DMS114 treated with DMSO at 0.1 percent for 48 hours (cell line): ENCODE data around the gene KRT222.
A peak's percentile ranks its signal among the peaks of the same experiment; 100 is the strongest.

ENCODE experiments used
- DNase-seq: peaks from one replicate; lab custom pipeline; 2025; ENCODE audit not compliant: unreplicated experiment; lab: John Stamatoyannopoulos, UW

Gene KRT222

GRCh38 chr17:40659911-40660310, 5.1 kb downstream of the KRT222 start:
- DNase-seq, result no peak

DNA sequence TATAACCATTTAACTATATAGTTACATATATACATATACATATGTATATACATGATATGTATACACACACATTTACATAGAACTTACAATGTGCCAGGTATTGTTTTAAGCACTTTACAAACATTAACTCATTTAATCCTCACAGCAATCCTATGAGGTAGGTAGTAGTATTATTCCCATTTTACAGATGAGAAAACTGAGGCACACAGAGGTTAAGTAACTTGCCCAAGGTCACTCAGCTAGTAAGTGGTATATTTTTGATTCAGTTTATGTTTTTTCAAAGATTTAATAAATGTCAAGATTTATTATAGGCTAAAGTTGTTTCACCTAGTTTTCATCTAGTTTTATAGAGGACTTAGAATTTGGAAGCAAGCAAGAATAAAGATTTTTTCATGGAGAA, 6.6 kb downstream of the KRT222 start:
- DNase-seq, result no peak

DNA sequence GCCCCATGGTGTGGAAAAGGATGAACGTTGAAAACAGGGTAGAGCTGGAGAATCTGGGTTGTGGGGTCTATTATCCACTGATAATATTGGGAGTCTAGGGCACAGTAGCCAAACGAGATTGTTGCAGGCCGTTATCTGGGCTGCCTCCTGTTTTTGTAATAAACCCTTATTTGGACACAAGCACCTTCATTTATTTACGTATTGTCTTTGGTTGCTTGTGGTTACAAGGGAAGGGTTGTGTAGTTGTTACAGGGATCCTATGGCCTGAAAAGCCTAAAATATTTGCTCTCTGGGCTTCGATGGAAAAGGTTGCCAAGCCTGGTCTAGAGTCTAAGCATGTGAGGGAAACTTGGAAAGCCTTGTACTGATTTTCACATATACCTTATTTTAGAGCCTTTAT, 13.0 kb downstream of the KRT222 start:
- no peak for DNase-seq

GRCh38 chr17:40648384-40648968, 16.5 kb downstream of the KRT222 start:
- DNase-seq, result peak; percentile 8

- peak; percentile 54 for DNase-seq
Observed at GRCh38 chr17:40647624-40648383, 17.2 kb downstream of the KRT222 start, which contains the start of gene SMARCE1. SMARCE1 (minus strand) TSS chr17:40647818; CDS start chr17:40645802, 2,016 bp downstream.

- DNase-seq, result peak; percentile 54
Observed at GRCh38 chr17:40646791-40647623, 18.0 kb downstream of the KRT222 start.

GRCh38 chr17:40645943-40646342, 19.0 kb downstream of the KRT222 start:
- no peak for DNase-seq

GRCh38 chr17:40645291-40645690, 19.7 kb downstream of the KRT222 start:
- no peak for DNase-seq

DNA sequence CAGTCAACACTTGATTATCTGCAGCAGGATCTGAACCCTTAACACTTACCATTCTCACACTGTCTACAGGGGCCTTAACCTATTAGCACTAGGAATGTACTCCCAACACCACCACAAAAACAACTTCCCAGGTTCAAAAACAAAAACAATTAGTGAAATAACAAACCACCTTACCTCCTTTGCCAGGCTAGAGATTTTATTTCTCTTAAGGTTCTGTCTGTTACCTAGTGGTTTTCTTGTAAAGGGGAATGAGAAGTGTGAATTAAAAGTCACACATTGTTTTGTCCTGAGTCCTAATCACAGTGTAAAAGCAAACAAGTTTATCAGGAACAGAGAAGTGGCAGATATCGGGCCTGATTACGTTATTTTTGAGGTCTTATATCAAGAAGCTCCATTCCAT, 27.0 kb downstream of the KRT222 start:
- DNase-seq, result no peak

DNA sequence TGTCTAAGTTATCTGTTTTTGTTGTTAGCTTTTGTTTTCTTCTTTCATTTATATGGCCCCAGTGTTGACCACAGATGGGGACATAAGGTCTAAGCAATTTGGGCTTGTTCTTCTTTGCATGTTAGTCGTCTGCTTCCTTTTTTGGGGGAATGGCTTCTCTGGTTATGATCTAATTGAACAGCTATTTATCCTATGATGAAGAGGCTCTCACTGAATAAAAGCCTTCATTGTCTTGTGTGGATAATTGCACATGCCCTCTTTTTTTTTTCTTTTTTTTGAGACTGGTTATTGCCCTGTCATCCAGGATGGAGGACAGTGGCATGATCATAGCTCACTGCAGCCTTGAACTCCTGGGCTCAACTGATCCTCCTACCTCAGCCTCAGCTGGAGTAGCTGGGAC, 31.1 kb downstream of the KRT222 start:
- DNase-seq, result no peak

- DNase-seq, result no peak
Observed at GRCh38 chr17:40632216-40632615, 32.8 kb downstream of the KRT222 start.

- DNase-seq, result no peak
Observed at GRCh38 chr17:40629842-40630241, 35.1 kb downstream of the KRT222 start.

GRCh38 chr17:40625311-40625710, 39.7 kb downstream of the KRT222 start:
- no peak for DNase-seq

GRCh38 chr17:40623419-40624210, 41.4 kb downstream of the KRT222 start:
- DNase-seq, result no peak

DNA sequence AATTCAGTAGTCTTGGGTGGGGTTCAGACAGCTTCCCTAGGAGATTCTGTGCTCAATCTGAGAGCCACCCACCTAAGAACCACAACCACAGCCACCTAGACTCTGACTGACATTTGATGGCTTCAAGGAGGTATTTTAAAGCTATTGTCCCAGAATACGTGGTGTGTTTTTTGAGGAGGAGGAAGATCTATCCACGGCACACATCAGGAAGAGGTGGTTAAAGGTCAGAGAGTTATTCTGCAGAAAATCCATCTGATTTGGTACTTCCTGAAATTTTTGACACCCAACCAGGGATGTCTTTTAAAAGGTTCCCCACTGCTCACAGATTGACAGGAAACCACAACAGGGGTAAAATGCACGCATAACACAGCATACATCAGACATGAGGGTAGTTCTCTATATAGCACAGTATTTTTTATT, 42.5 kb downstream of the KRT222 start:
- DNase-seq, result no peak

- DNase-seq, result no peak
Observed at GRCh38 chr17:40621578-40621977, 43.4 kb downstream of the KRT222 start.

- DNase-seq, result no peak
Observed at GRCh38 chr17:40621019-40621418, 44.0 kb downstream of the KRT222 start.

DNA sequence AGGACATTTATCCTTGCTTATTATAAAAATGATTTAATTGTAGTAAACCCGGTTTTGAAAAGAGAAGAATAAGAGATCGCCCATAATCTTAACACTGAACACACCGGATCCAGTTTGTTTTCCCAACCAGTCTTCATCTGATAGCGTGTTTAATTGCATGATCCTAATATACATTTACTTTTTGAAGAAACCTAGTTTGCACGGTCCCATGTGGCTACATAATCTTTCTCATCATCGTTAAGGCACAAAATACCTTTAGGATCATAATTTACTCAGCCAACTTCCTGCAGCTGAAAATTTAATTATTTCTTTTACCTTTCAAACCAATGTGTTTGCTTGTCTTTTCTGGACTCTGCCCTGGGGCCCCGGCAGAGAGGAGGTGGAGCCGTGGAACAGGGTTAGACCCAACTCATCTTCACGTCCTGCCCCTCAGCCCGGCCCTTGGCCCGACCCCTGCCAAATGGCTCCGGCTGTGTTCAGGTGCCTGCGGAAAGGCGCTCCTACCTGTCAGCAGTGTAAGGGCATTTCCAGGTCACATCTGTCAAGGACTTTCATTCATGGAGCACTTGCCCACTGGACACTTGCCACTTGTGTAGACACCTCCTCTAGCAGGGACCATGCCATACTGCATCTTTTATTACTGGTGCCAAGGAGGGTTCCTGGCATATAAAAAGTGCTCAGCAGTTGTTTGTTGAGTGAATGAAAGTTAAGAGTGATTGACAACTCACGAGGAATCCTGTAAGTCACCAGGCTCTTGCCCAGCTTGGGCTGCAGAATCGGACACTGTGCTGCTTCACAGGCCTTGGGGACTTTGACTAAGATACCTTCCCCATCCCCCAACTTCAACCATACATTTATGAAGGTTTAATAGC, 46.0 kb downstream of the KRT222 start:
- DNase-seq, result no peak

DNA sequence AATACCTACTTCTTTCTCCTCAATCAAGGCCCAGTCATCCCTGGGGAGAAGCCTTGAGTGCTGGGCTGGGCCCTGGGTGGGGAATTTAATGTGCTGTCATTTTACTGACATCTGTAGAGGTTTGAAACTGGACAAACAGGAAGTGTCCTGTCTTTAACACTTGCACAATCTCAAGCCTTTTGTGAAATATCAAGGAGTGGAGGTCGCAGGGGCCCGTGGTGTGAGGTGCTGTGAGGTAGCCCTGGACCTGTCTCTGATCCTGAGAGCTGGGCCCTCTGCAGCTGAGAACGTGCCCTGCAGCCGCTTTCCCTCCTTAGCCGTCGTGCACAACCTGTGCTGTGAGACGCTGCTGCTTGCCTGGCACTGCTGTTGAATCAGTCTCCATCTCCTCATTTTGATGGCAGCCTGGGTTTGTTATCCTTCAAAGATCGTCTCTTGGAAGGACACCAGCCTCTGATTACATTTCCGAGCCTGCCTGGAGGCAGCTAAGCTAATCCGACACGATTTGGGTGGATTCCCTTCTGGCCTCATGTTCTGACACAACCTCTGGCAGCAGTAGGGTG, 47.2 kb downstream of the KRT222 start:
- no peak for DNase-seq

DNA sequence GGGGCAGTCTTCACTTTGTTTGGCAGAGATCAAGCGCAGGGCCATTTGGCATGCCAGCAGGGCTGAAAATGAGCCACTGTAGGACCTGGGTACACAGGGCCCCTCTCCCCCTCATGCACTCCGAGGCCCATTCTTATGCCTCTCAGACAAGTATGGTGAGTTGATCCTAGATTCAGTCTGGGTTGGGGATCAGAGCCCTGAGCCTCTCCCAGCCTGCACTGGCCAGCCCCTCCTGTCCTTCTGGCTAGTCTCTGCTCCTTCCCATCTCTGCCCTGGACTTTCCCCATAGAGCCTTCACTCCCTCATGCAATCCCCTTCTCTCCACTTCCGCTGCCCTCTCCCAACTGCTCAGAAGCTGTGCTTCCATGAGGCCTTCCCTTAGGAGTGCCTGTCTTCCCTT, 48.4 kb downstream of the KRT222 start:
- DNase-seq, result no peak
